ENCODE measurements around the gene KCNQ4.

Gene KCNQ4

GRCh38 chr1:40830419-40830943 is 46.9 kb downstream of the KCNQ4 start:
- H3K27me3 ChIP-seq (ENCODE audit: insufficient read depth, low read length): no peaks in the 10 kb centered on the region
- H3K9me2 ChIP-seq (ENCODE audit: low read depth, low read length): no peaks in the 10 kb centered on the region
- no peak overlapping the region for H3K4me2 ChIP-seq (ENCODE audit: low read length)
- H3K4me1 ChIP-seq (ENCODE audit: insufficient read depth, low read length, severe bottlenecking): no peaks in the 10 kb centered on the region
- no peaks in the 10 kb centered on the region for H3K79me2 ChIP-seq (ENCODE audit: insufficient read depth, low read length)
- H3K36me3 ChIP-seq (ENCODE audit: insufficient read depth, low read length): no peaks in the 10 kb centered on the region
- no peaks in the 10 kb centered on the region for H3F3A ChIP-seq (ENCODE audit: insufficient read depth, low read length)
- no peak overlapping the region for H3K9ac ChIP-seq (ENCODE audit: low read length)
- no peak overlapping the region for H3K27ac ChIP-seq (ENCODE audit: low read depth, low read length, poor library complexity, severe bottlenecking)
- H3K9me3 ChIP-seq (ENCODE audit: low read length): no peaks in the 10 kb centered on the region
- H2AFZ ChIP-seq (ENCODE audit: low read length): no peak overlapping the region
- TF ChIP-seq CTCF (IDR thresholded peaks at IDR 0.05; ENCODE audit: low read length): no peak
- no peak for TF ChIP-seq EZH2 (IDR thresholded peaks at IDR 0.05; ENCODE audit: borderline replicate concordance, low read length)
- H3K4me3 ChIP-seq (ENCODE audit: low read depth, low read length, poor library complexity, severe bottlenecking): no peak overlapping the region
- H4K20me1 ChIP-seq (ENCODE audit: insufficient read depth, low read length): no peaks in the 10 kb centered on the region

- H3K4me3 ChIP-seq (ENCODE audit: low read depth, low read length, poor library complexity, severe bottlenecking): no peak overlapping the region
- H3K27ac ChIP-seq (ENCODE audit: low read depth, low read length, poor library complexity, severe bottlenecking): no peak overlapping the region
- H3K9me3 ChIP-seq (ENCODE audit: low read length): no peaks in the 10 kb centered on the region
- no peaks in the 10 kb centered on the region for H4K20me1 ChIP-seq (ENCODE audit: insufficient read depth, low read length)
- H3K9ac ChIP-seq (ENCODE audit: low read length): no peak overlapping the region
- no peaks in the 10 kb centered on the region for H3K4me1 ChIP-seq (ENCODE audit: insufficient read depth, low read length, severe bottlenecking)
- H3F3A ChIP-seq (ENCODE audit: insufficient read depth, low read length): no peaks in the 10 kb centered on the region
- no peaks in the 10 kb centered on the region for H3K9me2 ChIP-seq (ENCODE audit: low read depth, low read length)
- H3K79me2 ChIP-seq (ENCODE audit: insufficient read depth, low read length): no peaks in the 10 kb centered on the region
- H3K4me2 ChIP-seq (ENCODE audit: low read length): no peak overlapping the region
- no peak for TF ChIP-seq CTCF (IDR thresholded peaks at IDR 0.05; ENCODE audit: low read length)
- H2AFZ ChIP-seq (ENCODE audit: low read length): no peak overlapping the region
- no peaks in the 10 kb centered on the region for H3K27me3 ChIP-seq (ENCODE audit: insufficient read depth, low read length)
- no peaks in the 10 kb centered on the region for H3K36me3 ChIP-seq (ENCODE audit: insufficient read depth, low read length)
Measured at GRCh38 chr1:40831001-40831732, 47.6 kb downstream of the KCNQ4 start.

GRCh38 chr1:40833979-40834378 is 50.4 kb downstream of the KCNQ4 start:
- Histone ChIP-seq H3K9ac (ENCODE audit: low read length) (no peak overlapping the region), H4K20me1 (ENCODE audit: insufficient read depth, low read length) (no peaks in the 10 kb centered on the region), H3K4me3 (ENCODE audit: low read depth, low read length, poor library complexity, severe bottlenecking) (no peak overlapping the region), H3K9me2 (ENCODE audit: low read depth, low read length) (no peaks in the 10 kb centered on the region), H3K79me2 (ENCODE audit: insufficient read depth, low read length) (no peaks in the 10 kb centered on the region), H3K9me3 (ENCODE audit: low read length) (no peaks in the 10 kb centered on the region), H2AFZ (ENCODE audit: low read length) (no peak overlapping the region), H3F3A (ENCODE audit: insufficient read depth, low read length) (no peaks in the 10 kb centered on the region), H3K27me3 (ENCODE audit: insufficient read depth, low read length) (no peaks in the 10 kb centered on the region), H3K4me2 (ENCODE audit: low read length) (no peak overlapping the region), H3K27ac (ENCODE audit: low read depth, low read length, poor library complexity, severe bottlenecking) (no peak overlapping the region), H3K4me1 (ENCODE audit: insufficient read depth, low read length, severe bottlenecking) (no peaks in the 10 kb centered on the region), H3K36me3 (ENCODE audit: insufficient read depth, low read length) (no peaks in the 10 kb centered on the region)
- TF ChIP-seq CTCF (IDR thresholded peaks at IDR 0.05; ENCODE audit: low read length): no peak
- no peak for TF ChIP-seq EZH2 (IDR thresholded peaks at IDR 0.05; ENCODE audit: borderline replicate concordance, low read length)
